Transverse colon (tissue), 4 donors: Measurements from ENCODE around the gene GRIK4. TPM values are rescaled to one million over a fixed set of nuclear protein-coding genes. Genes with fewer than 3 reads are reported as not detected.

Source experiments
- DNase-seq: peaks from one replicate; pipeline ENCODE4 v3.0.0-alpha.2; 2019
- H3K27ac ChIP-seq, 4 donors: fragments of 200-600 bp; sonication (generic); 2 replicates each; pipeline ENCODE4 v1.5.1; 2016 to 2018; ENCODE audit warnings: inconsistent platforms in 4 of 4
- H3K27me3 ChIP-seq: fragments of 200-600 bp; sonication (generic); 2 replicates; pipeline ENCODE4 v1.5.1; 2017; ENCODE audit warnings: inconsistent platforms
- H3K36me3 ChIP-seq, 4 donors: fragments of 200-600 bp; sonication (generic); 2 replicates each; pipeline ENCODE4 v1.5.1; 2017 to 2019; ENCODE audit warnings: inconsistent platforms in 4 of 4
- H3K4me1 ChIP-seq, 4 donors: fragments of 200-600 bp; sonication (generic); 2 replicates each; pipeline ENCODE4 v1.5.1; 2017 to 2020; ENCODE audit warnings: inconsistent platforms in 4 of 4
- H3K4me3 ChIP-seq, 4 donors: fragments of 200-600 bp; sonication (generic); 1 replicate in 1 of 4; 2 replicates in 3 of 4; pipeline versions ENCODE4 v1.5.1 to v1.6.1; 2017 to 2019; ENCODE audit warnings: inconsistent platforms in 4 of 4
- H3K9me3 ChIP-seq, 2 donors: fragments of 200-600 bp; sonication (generic); 2 replicates each; pipeline ENCODE4 v1.5.1; 2017 to 2019; ENCODE audit warnings: inconsistent platforms in 2 of 2
- EP300 ChIP-seq: sonication (generic); formaldehyde crosslinking; IDR thresholded peaks from one replicate; pipeline ENCODE4 v1.6.1; 2017; ENCODE audit warnings: antibody characterized with exemption, low read depth
- POLR2A ChIP-seq: fragments of 450-650 bp; IDR thresholded peaks from one replicate; pipeline ENCODE4 v1.6.1; 2016; ENCODE audit warnings: antibody characterized with exemption, mild to moderate bottlenecking, moderate library complexity
- POLR2AphosphoS5 ChIP-seq, 3 donors: sonication (generic); formaldehyde crosslinking; IDR thresholded peaks; one replicate each; pipeline ENCODE4 v1.6.1; 2016; ENCODE audit warnings: antibody characterized with exemption in 3 of 3
- WGBS, 2 donors: methylation state at CpG; one replicate each; pipeline ENCODE4 v1.1.5; 2018; ENCODE audit warnings: low coverage in 1 of 2; 5-methylcytosine and 5-hydroxymethylcytosine counted together
- in situ Hi-C, 4 donors: fragments of 200-750 bp; cut with MboI; loops; one replicate each; pipeline versions ENCODE4 v1.15.0 to v1.15.1; 2017; ENCODE audit warnings: low sequenced_read_pairs in 3 of 4, low pct_ligation_motif_present in 1 of 4, low pct_unique_long_range_greater_than_20kb in 1 of 4
- intact Hi-C: fragments of 100-400 bp; cut with DNase I; formaldehyde crosslinking; loops from one replicate; pipeline ENCODE4 v1.15.1; 2023; ENCODE audit warnings: low total_unique reads
- total RNA-seq, 4 donors: library from RNA; depleted of rRNA; stranded (reverse); fragments of >200 nt; gene quantifications; one replicate each; pipeline ENCODE4 v1.1.0, GENCODE V29; 2016
- TF ChIP-seq, protein P1 (sequence below), 5 experiments: fragments of 200-600 bp in 3 of 5; fragments of 450-650 bp in 2 of 5; sonication (generic) in 3 of 5; IDR thresholded peaks; 1 replicate in 2 of 5; 2 replicates in 3 of 5; pipeline ENCODE4 v1.5.1; 2016 to 2017; ENCODE audit warnings: antibody characterized with exemption in 5 of 5, inconsistent platforms in 3 of 5, mild to moderate bottlenecking in 2 of 5, moderate library complexity in 1 of 5

Gene GRIK4
- total RNA-seq, 4 donors from 2014 or later = 2.6 TPM; not detected in 3

DNA sequence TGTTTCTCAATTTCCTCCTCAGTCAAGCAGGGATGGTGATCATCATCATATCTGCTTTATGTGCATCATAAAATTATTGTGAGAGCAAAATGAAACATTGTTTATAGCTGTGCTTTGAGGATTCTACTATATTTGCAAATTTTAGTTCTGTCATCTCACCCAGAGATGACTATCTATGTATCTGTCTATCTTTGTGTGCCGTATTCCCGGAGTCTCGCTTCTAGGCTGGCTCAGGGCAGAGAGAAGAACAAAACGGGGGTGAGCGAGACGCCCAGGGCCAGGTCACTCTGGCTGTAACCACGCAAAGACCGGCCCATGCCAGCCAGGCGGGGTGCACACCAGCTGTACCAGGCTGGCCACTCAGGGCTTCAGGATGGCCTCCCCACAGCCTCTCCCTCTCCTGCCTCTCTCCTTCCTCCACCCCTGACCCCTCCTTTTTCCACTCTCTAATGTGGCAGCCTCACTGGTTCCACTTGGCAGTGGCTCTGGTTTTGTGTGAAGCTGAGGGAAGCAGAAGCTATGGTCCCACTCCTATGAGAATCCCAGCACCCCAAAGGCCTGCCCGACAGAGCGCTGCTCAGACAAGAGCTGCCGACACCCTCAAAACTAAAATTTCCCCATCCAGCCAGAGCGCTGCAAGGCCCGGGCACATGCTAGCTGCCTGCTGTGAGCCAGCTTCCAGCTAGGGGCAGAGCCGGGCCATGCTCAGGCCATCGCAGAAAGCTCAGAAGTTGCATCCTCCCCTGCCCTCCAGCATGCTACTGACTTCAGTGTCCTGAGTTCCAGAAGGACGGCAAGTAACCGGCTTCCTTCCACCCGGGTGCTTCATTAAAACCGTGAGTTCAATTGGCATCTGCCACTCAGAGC lies 372.8 kb downstream of the GRIK4 start:
- intact Hi-C loops (no loop called here), in situ Hi-C loops (no loop called here)
- Histone ChIP-seq H3K4me3 (no peak overlapping the region), H3K4me1 (no peaks in the 10 kb centered on the region), H3K9me3 (no peaks in the 10 kb centered on the region), H3K36me3 (no peaks in the 10 kb centered on the region), H3K27ac (no peak overlapping the region), H3K27me3 (peaks cover 4% of the 10 kb centered on the region)
- 87 to 90% methylated on average over 3 to 20 of the region's 20 CpGs for WGBS, 2 donors
- TF ChIP-seq EP300 (no peak), POLR2AphosphoS5 (IDR thresholded peaks at IDR 0.05) (no peak), POLR2A (no peak)
- TF ChIP-seq, protein P1, sequence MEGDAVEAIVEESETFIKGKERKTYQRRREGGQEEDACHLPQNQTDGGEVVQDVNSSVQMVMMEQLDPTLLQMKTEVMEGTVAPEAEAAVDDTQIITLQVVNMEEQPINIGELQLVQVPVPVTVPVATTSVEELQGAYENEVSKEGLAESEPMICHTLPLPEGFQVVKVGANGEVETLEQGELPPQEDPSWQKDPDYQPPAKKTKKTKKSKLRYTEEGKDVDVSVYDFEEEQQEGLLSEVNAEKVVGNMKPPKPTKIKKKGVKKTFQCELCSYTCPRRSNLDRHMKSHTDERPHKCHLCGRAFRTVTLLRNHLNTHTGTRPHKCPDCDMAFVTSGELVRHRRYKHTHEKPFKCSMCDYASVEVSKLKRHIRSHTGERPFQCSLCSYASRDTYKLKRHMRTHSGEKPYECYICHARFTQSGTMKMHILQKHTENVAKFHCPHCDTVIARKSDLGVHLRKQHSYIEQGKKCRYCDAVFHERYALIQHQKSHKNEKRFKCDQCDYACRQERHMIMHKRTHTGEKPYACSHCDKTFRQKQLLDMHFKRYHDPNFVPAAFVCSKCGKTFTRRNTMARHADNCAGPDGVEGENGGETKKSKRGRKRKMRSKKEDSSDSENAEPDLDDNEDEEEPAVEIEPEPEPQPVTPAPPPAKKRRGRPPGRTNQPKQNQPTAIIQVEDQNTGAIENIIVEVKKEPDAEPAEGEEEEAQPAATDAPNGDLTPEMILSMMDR (IDR thresholded peaks at IDR 0.05) = no peak
- DNase-seq = no peak

- DNase-seq = no peak
- H3K27me3 ChIP-seq = no peaks in the 10 kb centered on the region
- H3K27ac ChIP-seq = no peak overlapping the region
- intact Hi-C loops (no loop called here), in situ Hi-C loops (no loop called here)
- no peaks in the 10 kb centered on the region for H3K9me3 ChIP-seq
- TF ChIP-seq POLR2AphosphoS5 (IDR thresholded peaks at IDR 0.05) = no peak
- TF ChIP-seq POLR2A = no peak
- TF ChIP-seq, protein P1 (IDR thresholded peaks at IDR 0.05) = no peak
- no peak for TF ChIP-seq EP300
- 80 to 89% methylated on average over 5 to 7 of the region's 7 CpGs for WGBS, 2 donors
- H3K4me3 ChIP-seq = no peak overlapping the region
- H3K36me3 ChIP-seq = no peaks in the 10 kb centered on the region
- no peaks in the 10 kb centered on the region for H3K4me1 ChIP-seq
Observed at GRCh38 chr11:120890609-120891320, 379.2 kb downstream of the GRIK4 start.

DNA sequence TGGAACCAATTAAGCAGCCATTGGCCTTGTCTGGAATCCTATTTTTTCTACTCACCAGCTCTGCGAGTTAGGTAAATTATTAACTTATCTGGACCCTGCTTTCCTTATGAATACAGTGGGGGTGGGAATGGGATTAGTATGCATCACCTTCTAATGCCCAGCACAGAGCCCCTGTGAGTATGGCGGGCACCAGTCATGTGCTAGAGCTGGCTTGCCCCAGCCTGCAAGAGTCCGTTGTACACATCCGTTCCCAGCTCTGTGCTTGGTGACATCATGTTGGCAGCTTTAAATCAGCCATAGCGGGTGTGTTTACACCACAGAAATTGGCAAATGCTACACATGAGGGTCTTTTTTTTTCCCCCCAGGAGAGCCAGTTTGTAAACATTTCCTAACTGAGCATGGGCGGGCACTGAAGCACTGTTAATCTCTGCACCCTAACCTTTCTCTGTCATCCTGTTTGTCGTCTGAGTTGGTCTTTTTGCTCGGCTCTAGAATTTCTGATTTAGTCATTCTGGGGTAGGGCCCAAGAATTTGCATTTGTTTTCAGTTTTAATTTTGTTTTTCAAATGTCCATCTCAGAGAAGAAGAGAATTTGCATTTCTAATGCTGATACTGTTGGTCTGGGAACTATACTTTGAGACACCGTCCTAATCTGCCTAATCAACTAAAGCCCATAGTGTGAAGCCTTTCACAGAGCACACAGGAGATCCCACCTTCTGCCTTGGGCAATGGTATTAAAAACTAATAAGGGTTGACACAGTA lies 382.1 kb downstream of the GRIK4 start:
- intact Hi-C loops (no loop called here), in situ Hi-C loops (no loop called here)
- TF ChIP-seq POLR2A (no peak), EP300 (no peak), POLR2AphosphoS5 (IDR thresholded peaks at IDR 0.05) (no peak)
- TF ChIP-seq, protein P1 (IDR thresholded peaks at IDR 0.05) = no peak
- Histone ChIP-seq H3K27me3 (no peaks in the 10 kb centered on the region), H3K27ac (no peak overlapping the region), H3K4me3 (no peak overlapping the region), H3K4me1 (no peaks in the 10 kb centered on the region), H3K36me3 (no peaks in the 10 kb centered on the region), H3K9me3 (no peaks in the 10 kb centered on the region)
- WGBS, 2 donors = 72 to 75% methylated on average over 5 to 9 of the region's 9 CpGs
- no peak for DNase-seq
